Measurements from ENCODE around the gene CCNY.

DNA sequence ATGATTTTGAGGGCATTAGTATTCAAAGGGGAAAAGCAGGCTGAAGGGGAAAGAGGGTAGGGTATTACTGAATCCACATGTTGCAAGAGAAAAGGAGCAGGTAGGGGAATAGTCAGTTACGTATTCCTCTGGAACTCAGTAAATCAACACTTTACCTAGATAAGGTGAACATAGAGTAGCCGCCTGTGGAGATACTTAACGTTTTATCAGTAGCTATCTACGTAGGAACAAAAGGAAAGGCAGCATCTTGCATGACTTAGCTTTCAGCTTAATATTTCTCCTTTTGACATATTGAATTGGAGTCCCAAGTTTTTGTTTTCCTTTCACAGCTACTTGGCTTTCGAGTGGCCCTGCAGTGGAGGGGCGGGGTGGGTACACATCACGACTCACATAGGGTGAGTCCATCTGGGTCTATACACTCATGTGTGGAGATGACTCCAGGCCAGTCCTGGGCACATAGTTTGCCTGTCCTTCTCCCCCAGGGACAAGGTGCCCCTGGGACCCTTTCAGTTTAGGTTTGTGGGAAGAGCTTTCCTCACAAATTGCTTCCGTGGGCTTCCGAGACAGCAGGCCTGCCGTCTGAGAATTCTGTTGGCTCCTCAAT, 48.1 kb downstream of the CCNY start:
- TF ChIP-seq, protein P1, sequence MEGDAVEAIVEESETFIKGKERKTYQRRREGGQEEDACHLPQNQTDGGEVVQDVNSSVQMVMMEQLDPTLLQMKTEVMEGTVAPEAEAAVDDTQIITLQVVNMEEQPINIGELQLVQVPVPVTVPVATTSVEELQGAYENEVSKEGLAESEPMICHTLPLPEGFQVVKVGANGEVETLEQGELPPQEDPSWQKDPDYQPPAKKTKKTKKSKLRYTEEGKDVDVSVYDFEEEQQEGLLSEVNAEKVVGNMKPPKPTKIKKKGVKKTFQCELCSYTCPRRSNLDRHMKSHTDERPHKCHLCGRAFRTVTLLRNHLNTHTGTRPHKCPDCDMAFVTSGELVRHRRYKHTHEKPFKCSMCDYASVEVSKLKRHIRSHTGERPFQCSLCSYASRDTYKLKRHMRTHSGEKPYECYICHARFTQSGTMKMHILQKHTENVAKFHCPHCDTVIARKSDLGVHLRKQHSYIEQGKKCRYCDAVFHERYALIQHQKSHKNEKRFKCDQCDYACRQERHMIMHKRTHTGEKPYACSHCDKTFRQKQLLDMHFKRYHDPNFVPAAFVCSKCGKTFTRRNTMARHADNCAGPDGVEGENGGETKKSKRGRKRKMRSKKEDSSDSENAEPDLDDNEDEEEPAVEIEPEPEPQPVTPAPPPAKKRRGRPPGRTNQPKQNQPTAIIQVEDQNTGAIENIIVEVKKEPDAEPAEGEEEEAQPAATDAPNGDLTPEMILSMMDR (IDR thresholded peaks at IDR 0.05; ENCODE audit: low read depth, low read length) = no peak
- no peak for TF ChIP-seq EZH2phosphoT487 (IDR thresholded peaks at IDR 0.05; ENCODE audit: low read depth)

Measured in OCI-LY3 (cell line).